Stimulated activated CD8-positive, alpha-beta memory T cell treated with anti-CD3 and anti-CD28 coated beads, Interleukin-15, amount 100 ng/mL, for 24 hours (primary cell): ENCODE results near the gene SOX1.

ENCODE experiments used
- DNase-seq: peaks from one replicate; pipeline ENCODE4 v3.0.0-alpha.2; 2020; ENCODE audit warnings: low read depth

SOX1 gene

GRCh38 chr13:112072534-112073244, 5.7 kb downstream of the SOX1 start:
- DNase-seq: no peak

GRCh38 chr13:112073245-112074138, 6.5 kb downstream of the SOX1 start:
- DNase-seq: no peak

GRCh38 chr13:112074139-112074865, 7.4 kb downstream of the SOX1 start:
- DNase-seq: no peak

GRCh38 chr13:112077729-112078128, 10.8 kb downstream of the SOX1 start:
- DNase-seq: no peak

- no peak for DNase-seq
Observed at GRCh38 chr13:112078216-112078615, 11.3 kb downstream of the SOX1 start.

- DNase-seq: no peak
Observed at GRCh38 chr13:112078879-112079531, 12.1 kb downstream of the SOX1 start.

- DNase-seq: no peak
Observed at GRCh38 chr13:112079696-112080095, 12.7 kb downstream of the SOX1 start.

- DNase-seq: no peak
Observed at GRCh38 chr13:112083971-112084370, 17.0 kb downstream of the SOX1 start.

GRCh38 chr13:112092453-112092852, 25.5 kb downstream of the SOX1 start:
- DNase-seq: no peak

- no peak for DNase-seq
Observed at GRCh38 chr13:112095354-112095753, 28.4 kb downstream of the SOX1 start.

- no peak for DNase-seq
Observed at GRCh38 chr13:112096959-112097358, 30.0 kb downstream of the SOX1 start.

GRCh38 chr13:112097770-112098169, 30.8 kb downstream of the SOX1 start:
- DNase-seq: no peak

- DNase-seq: no peak
Observed at GRCh38 chr13:112098699-112099098, 31.8 kb downstream of the SOX1 start.

- no peak for DNase-seq
Observed at GRCh38 chr13:112101360-112101930, 34.5 kb downstream of the SOX1 start.

- no peak for DNase-seq
Observed at GRCh38 chr13:112102243-112102642, 35.3 kb downstream of the SOX1 start.

GRCh38 chr13:112103260-112103838, 36.4 kb downstream of the SOX1 start:
- DNase-seq: no peak

GRCh38 chr13:112103961-112104880, 37.3 kb downstream of the SOX1 start:
- no peak for DNase-seq

- DNase-seq: no peak
Observed at GRCh38 chr13:112104881-112105234, 37.9 kb downstream of the SOX1 start.

- DNase-seq: no peak
Observed at GRCh38 chr13:112105244-112105681, 38.3 kb downstream of the SOX1 start.

GRCh38 chr13:112105892-112106291, 38.9 kb downstream of the SOX1 start:
- DNase-seq: no peak
